ENCODE results near the gene ETV3. TPM values are rescaled to one million over a fixed set of nuclear protein-coding genes. Genes with fewer than 3 reads are reported as not detected.
A peak's percentile ranks its signal among the peaks of the same experiment; 100 is the strongest.
"Not testable (repeated sequence)": the region's sequence is repeated elsewhere in the genome, so short reads cannot be mapped to it uniquely, and the experiment has no call there.

Gene ETV3
- total RNA-seq (2022) (25.8 and 27.5 TPM in 2 replicates), Bru-seq, nascent RNA (percentile 92 among the genes with signal in this experiment), BruChase-seq, experiment 1, labeled RNA remaining after a 2-hour chase (percentile 96 among the genes with signal in this experiment), BruChase-seq, experiment 2, labeled RNA remaining after a 6-hour chase (percentile 82 among the genes with signal in this experiment)
- long read RNA-seq, partial matches to known transcripts, result 0 of 5 reads
- long read RNA-seq, other reads (novel, unspliced or antisense), result 5 of 5 reads

DNA sequence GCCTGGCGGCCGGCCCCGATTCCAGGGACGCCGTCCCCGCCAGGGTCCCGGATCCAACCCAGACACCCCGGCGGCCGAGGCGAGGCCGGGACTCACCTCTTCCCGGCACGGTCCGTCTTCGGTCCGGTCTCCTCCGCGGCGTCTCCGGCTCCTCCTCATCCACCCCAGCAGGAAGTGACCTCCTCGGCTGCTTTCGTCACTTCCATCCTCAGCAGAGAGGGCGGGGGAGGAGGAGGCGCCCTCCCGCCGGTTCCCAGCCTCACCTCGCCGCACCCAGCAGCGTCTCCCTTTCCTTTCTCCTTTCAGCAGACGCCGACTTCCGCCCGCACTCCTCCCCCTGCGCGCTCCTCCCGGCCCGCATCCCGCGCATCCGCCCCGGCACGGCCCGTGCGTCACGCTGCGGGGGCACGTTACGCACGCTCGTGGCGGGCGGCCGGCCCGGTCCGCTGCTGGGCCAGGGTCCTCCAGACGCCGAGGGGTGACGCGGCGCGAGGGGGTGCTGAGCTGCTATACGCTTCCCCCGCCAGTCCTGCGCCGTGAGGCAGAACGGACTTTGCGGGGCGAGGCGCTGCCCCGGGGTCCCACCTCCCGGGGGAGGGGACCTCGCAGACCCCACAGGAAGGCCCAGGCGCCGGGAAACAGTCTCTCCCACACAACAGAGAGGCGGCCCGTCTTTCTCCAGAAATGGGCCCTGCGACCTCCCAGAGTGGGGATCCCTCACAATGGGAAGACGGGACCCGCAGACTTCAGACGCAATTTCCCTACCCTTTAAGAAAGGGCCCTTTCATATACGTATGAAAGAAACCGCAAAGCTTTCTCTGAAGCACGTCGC, at the start of gene ETV3:
Gene ETV3, minus strand, starts transcription at position 176 of the 832 bp plus-strand sequence. CDS start 2,043 bp downstream, outside the sequence.
- Mint-ChIP-seq H3K36me3 (ENCODE audit: insufficient read depth, unreplicated experiment) (peaks cover 42% of the 10 kb centered on the region), H3K4me3 (ENCODE audit: unreplicated experiment) (peak within 1 kb of the TSS; percentile 91), H3K27me3 (ENCODE audit: insufficient read depth, unreplicated experiment) (no peaks in the 10 kb centered on the region), H3K9me3 (ENCODE audit: unreplicated experiment) (no peaks in the 10 kb centered on the region), H3K27ac (ENCODE audit: unreplicated experiment) (peak within 1 kb of the TSS; percentile 87), H3K4me1 (ENCODE audit: low read depth, unreplicated experiment) (peaks cover 29% of the 10 kb centered on the region)
- intact Hi-C loops (cut with micrococcal nuclease; ENCODE audit: unreplicated experiment), result loop anchor here (1.0 kb wide), 1 partner anchor 17 kb away; no protein-coding TSS in a partner anchor
- Histone ChIP-seq H3K9me3 (no peaks in the 10 kb centered on the region), H3K4me3 (ENCODE audit: low read depth, low read length) (peak within 1 kb of the TSS; percentile 97), H3K4me1 (peaks cover 39% of the 10 kb centered on the region), H3K27me3 (replicated peaks; ENCODE audit: control insufficient read depth, insufficient read depth, low read length) (no peaks in the 10 kb centered on the region), H3K36me3 (ENCODE audit: control insufficient read depth, insufficient read depth, low read length) (peaks cover 2% of the 10 kb centered on the region)
- ChIA-PET POLR2A (interaction anchor here (0.6 to 0.9 kb wide), 2 partner anchors 11 to 16 kb away, joined by 3 to 5 read pairs; no protein-coding TSS in a partner anchor), CTCF (interaction anchor here (1.4 to 2.3 kb wide), 4 partner anchors 16 to 64 kb away, joined by 3 to 13 read pairs (median 6); no protein-coding TSS in a partner anchor)
- peak; percentile 92 to 93 for DNase-seq
- TF ChIP-seq, protein P1, sequence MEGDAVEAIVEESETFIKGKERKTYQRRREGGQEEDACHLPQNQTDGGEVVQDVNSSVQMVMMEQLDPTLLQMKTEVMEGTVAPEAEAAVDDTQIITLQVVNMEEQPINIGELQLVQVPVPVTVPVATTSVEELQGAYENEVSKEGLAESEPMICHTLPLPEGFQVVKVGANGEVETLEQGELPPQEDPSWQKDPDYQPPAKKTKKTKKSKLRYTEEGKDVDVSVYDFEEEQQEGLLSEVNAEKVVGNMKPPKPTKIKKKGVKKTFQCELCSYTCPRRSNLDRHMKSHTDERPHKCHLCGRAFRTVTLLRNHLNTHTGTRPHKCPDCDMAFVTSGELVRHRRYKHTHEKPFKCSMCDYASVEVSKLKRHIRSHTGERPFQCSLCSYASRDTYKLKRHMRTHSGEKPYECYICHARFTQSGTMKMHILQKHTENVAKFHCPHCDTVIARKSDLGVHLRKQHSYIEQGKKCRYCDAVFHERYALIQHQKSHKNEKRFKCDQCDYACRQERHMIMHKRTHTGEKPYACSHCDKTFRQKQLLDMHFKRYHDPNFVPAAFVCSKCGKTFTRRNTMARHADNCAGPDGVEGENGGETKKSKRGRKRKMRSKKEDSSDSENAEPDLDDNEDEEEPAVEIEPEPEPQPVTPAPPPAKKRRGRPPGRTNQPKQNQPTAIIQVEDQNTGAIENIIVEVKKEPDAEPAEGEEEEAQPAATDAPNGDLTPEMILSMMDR (IDR thresholded peaks at IDR 0.05; ENCODE audit: insufficient read depth in 1 of 2, low read depth in 1 of 2, low read length in 1 of 2, severe bottlenecking in 1 of 2, unreplicated experiment in 1 of 2), result no peak
- no TSS peak for BruUV-seq (replicated peaks)

DNA sequence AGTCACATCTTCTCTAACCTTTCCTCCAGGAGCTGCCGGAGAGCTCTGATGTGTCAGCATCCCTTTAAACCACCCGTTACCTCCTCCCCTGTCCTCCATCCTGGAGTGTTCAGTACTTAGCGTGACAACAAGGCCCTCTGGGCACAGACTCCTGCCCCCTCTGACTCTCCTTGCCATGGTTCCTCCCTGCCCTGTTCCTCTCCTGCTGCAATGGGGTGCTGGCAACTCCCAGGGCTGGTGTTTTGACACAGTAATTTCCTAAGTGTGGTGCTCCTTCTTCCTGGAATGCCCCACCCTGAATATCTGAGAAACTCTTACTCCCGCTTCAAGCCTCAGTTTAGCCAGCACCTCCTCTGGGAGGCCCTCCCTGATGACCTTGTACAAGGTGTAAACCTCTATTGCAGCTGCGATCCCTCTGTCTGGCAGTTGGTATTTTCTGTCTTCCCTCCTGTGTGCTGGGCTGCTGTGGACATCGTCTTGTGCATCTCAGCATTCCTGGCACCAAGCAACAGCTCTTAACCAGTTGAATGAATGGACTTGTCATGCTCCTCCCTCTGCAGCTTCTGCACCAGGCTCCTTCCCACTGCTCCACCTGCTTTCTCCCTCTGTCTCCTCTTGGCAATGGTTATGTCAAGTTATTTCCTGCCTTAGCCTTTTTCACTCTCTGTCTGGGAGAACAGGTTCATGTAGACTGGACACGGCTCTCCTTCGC, 48.2 kb upstream of the ETV3 start:
- Mint-ChIP-seq H3K36me3 (ENCODE audit: insufficient read depth, unreplicated experiment) (no peaks in the 10 kb centered on the region), H3K4me3 (ENCODE audit: unreplicated experiment) (no peak overlapping the region), H3K27ac (ENCODE audit: unreplicated experiment) (no peak overlapping the region), H3K27me3 (ENCODE audit: insufficient read depth, unreplicated experiment) (no peaks in the 10 kb centered on the region), H3K9me3 (ENCODE audit: unreplicated experiment) (no peaks in the 10 kb centered on the region), H3K4me1 (ENCODE audit: low read depth, unreplicated experiment) (no peaks in the 10 kb centered on the region)
- intact Hi-C loops (cut with micrococcal nuclease; ENCODE audit: unreplicated experiment), result no loop called here
- no peaks in the 10 kb centered on the region for H3K27me3 ChIP-seq (replicated peaks; ENCODE audit: control insufficient read depth, insufficient read depth, low read length)
- H3K4me1 ChIP-seq, result no peaks in the 10 kb centered on the region
- H3K36me3 ChIP-seq (ENCODE audit: control insufficient read depth, insufficient read depth, low read length), result no peaks in the 10 kb centered on the region
- no TSS peak for BruUV-seq (replicated peaks)
- no peaks in the 10 kb centered on the region for H3K9me3 ChIP-seq
- DNase-seq, result no peak
- H3K4me3 ChIP-seq (ENCODE audit: low read depth, low read length), result no peak overlapping the region
- CTCF ChIA-PET, result no interaction called here
- POLR2A ChIA-PET, result no interaction called here
- TF ChIP-seq, protein P1 (IDR thresholded peaks at IDR 0.05; ENCODE audit: insufficient read depth in 1 of 2, low read depth in 1 of 2, low read length in 1 of 2, severe bottlenecking in 1 of 2, unreplicated experiment in 1 of 2), result no peak

DNA sequence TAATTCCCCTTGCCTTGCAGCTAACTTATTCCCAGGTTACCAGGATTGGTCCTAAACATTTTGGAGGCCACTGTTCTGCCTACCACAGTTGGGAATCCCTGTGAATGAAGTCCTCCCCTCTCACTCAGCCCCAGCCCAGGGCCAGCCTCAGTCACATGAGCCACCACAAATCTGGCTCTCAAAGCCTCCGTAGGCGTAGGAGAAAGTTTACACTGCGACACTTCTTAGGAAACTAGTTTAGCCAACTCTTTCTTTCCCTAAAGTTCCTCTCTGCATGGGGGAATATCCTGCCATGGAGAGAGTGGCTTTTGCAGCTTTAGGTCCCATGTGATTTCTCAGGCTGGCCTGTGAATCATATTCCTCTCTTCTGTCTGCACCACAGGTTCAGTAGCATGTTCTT, 45.7 kb upstream of the ETV3 start:
- H3K4me1 ChIP-seq, result no peaks in the 10 kb centered on the region
- no peaks in the 10 kb centered on the region for H3K9me3 ChIP-seq
- no peak overlapping the region for H3K4me3 Mint-ChIP-seq (ENCODE audit: unreplicated experiment)
- no peaks in the 10 kb centered on the region for H3K27me3 ChIP-seq (replicated peaks; ENCODE audit: control insufficient read depth, insufficient read depth, low read length)
- intact Hi-C loops (cut with micrococcal nuclease; ENCODE audit: unreplicated experiment), result no loop called here
- no peak overlapping the region for H3K27ac Mint-ChIP-seq (ENCODE audit: unreplicated experiment)
- H3K36me3 ChIP-seq (ENCODE audit: control insufficient read depth, insufficient read depth, low read length), result no peaks in the 10 kb centered on the region
- no peaks in the 10 kb centered on the region for H3K27me3 Mint-ChIP-seq (ENCODE audit: insufficient read depth, unreplicated experiment)
- no peaks in the 10 kb centered on the region for H3K36me3 Mint-ChIP-seq (ENCODE audit: insufficient read depth, unreplicated experiment)
- no peaks in the 10 kb centered on the region for H3K4me1 Mint-ChIP-seq (ENCODE audit: low read depth, unreplicated experiment)
- ChIA-PET POLR2A (no interaction called here), CTCF (interaction anchor here (0.5 kb wide), 1 partner anchor 230 kb away, joined by 3 read pairs; no protein-coding TSS in a partner anchor)
- no TSS peak for BruUV-seq (replicated peaks)
- H3K4me3 ChIP-seq (ENCODE audit: low read depth, low read length), result no peak overlapping the region
- no peaks in the 10 kb centered on the region for H3K9me3 Mint-ChIP-seq (ENCODE audit: unreplicated experiment)
- DNase-seq, result no peak
- TF ChIP-seq, protein P1 (IDR thresholded peaks at IDR 0.05; ENCODE audit: insufficient read depth in 1 of 2, low read depth in 1 of 2, low read length in 1 of 2, severe bottlenecking in 1 of 2, unreplicated experiment in 1 of 2), result no peak

DNA sequence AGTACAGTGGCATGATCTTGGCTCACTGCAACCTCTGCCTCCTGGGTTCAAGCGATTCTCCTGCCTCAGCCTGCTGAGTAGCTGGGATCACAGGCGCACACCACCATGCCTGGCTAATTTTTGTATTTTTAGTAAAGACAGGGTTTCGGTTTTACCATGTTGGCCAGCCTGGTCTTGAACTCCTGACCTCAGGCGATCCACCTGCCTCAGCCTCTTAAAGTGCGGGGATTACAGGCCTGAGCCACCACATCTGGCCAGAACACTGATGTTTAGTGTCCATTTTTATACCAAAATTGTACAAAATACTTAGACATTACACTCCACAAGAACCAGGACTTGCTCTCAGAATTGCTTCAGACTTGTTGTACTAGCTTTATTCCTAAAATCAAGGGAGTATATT, 44.2 kb upstream of the ETV3 start:
- not testable (repeated sequence) for H3K4me1 Mint-ChIP-seq (ENCODE audit: low read depth, unreplicated experiment)

More for the DNA sequence above, 44.2 kb upstream of the ETV3 start:
- H3K27ac Mint-ChIP-seq (ENCODE audit: unreplicated experiment); intact Hi-C loops (cut with micrococcal nuclease; ENCODE audit: unreplicated experiment); H3K4me3 Mint-ChIP-seq (ENCODE audit: unreplicated experiment); H3K36me3 Mint-ChIP-seq (ENCODE audit: insufficient read depth, unreplicated experiment); H3K27me3 ChIP-seq (replicated peaks; ENCODE audit: control insufficient read depth, insufficient read depth, low read length); CTCF ChIA-PET; H3K9me3 ChIP-seq; BruUV-seq (replicated peaks); H3K36me3 ChIP-seq (ENCODE audit: control insufficient read depth, insufficient read depth, low read length); POLR2A ChIA-PET; H3K27me3 Mint-ChIP-seq (ENCODE audit: insufficient read depth, unreplicated experiment); DNase-seq; H3K4me3 ChIP-seq (ENCODE audit: low read depth, low read length); H3K9me3 Mint-ChIP-seq (ENCODE audit: unreplicated experiment); H3K4me1 ChIP-seq: not testable (repeated sequence)

Data from Caco-2 (cell line).